Measurements from ENCODE around the gene FANCI.

The FANCI gene

DNA sequence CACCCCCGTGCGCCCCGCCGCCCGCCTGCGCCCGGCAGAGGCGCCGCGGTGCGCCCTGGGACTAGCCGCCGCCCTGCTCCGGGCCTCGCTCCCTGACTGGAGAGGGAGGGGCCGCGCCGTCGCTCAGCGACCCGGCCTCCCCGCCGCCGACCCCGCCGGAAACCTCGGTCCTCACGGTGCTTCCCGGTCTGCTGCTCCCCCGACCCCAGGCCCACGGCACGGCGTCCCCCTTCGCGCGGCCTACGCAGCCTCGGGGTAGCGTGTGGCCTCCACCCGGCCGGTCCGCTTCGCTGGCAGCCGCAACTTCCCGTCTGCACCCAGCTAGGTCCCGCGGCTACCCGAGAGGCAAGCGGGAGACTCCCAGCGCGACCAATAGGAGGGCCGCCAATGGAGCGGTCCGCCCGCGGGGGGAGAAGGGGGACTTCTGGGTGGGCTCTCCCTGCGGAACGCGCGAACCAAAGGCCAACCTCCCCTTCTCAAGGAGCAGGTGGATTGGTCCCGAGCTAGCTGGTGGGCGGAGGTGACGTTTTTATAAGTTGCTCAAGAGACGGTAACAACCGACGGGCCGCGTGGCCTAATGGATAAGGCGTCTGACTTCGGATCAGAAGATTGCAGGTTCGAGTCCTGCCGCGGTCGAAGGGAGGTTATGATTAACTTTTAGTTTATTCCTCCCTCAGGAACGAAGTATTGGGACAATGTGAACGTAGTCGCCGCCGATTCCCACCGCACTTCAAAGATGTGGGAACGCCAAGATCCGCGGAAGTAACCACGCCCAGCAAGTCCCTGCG lies 90.9 kb downstream of the FANCI start, which contains the start of gene POLG:
POLG (minus strand) TSS at position 315 of the 788 bp plus-strand sequence. CDS start 1,070 bp downstream, outside the sequence.
- peak; percentile 98 for DNase-seq

DNA sequence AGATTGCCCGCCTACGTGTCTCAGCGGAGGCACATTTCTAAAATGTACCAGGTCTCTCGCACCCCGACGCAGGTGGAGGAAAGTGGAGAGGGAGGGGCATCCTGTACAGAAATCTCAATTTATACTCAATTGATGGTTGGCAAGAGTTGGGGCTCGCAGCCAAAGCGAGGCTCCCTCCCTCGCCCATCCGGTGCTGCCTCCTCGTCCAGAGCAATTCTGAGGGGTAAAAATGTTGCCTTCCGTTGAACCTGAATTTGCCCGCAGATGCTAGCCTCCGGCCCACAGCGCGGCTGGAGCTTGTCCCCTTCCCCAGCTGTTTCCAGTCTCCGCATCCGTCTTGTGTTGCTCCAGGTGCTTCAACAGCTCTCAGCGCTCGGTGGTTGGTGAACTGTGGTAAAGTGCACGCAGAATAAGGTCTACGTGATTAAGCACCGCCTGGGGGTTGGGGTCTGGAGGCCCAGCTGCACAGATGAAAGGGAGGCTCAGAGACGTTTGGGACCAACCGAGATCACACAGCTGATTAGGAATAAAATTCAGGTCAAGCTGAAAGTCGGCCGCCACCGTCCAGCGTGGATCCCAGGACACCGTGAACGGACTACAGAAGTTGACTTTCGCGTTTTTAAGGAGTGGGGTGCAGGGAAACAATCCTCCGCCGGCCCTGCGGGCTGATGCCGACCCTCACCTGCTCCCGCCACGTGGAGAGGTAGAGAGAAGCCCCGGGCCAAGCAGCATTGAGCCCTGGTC lies 91.7 kb downstream of the FANCI start:
- DNase-seq, result peak; percentile 43

DNA sequence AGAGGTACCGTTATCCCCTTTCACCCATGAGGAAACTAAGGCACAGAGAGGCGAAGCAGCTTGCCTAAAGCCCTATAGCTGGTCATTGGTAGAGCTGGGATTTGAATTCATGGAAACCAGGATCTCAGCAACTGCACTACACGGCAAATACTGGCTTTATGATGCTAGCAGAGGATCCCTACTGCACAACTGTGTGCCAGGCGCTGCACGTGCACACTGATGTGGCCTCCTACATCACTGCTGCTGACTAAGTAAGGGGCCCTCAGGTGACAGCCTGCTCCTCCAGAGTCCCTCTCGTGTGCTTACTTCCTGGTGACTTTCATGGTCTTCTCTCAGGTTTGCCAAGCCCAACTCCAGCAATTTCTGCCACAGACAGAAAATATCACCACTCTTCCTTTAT lies 94.3 kb downstream of the FANCI start:
- no peak for DNase-seq

DNA sequence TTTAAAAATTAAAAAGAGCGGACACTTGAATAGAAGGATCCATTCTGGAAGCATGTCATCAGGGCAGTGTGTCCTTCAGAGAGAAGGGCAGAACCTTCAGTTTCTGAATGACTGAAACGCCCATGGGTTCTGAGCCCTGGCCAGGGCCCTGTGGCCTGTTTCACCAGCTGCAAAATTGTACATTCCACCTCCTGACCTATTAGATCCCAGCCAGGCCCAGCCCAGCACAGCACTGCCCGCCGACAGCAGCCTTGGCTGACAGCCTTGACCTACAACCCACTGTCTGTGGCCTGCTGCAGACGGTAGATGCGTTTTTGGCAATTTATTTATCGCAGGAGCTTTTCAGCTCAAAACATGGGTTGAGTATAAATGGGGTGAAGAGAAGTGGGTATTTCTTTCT lies 96.8 kb downstream of the FANCI start:
- DNase-seq, result no peak

DNA sequence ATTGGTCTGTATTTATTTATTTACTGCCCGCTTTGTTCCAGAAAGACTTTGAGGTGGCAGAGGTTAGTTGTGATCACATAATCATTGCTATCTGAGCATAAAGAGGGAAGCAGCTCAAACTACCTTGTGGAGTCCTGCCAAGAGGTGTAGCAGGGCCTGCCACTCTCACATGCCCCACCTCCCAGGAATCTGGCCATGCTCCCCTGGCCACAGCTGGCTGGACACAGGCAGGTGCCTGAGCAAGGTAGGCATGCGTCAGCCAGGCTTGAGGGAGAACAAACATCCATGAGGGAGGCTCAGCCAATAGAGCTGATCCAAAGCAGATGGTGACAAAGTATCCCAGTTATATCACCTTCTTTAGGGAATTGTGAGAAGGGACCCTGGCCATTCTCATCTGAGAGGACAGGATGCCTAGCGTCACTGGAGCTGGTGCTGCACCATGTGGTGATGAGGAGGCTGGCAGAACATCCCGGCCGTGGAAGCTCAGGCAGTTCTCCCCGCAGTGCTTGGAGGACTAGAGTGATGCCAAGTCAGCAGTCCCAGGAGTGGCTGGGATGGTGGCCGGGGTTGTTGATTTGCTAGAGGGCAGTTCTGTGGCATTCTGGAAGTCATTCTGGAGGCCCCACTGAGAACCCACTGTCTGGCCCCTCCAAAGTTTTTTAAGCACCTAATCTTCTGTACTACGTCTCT lies 97.7 kb downstream of the FANCI start:
- DNase-seq, result no peak

DNA sequence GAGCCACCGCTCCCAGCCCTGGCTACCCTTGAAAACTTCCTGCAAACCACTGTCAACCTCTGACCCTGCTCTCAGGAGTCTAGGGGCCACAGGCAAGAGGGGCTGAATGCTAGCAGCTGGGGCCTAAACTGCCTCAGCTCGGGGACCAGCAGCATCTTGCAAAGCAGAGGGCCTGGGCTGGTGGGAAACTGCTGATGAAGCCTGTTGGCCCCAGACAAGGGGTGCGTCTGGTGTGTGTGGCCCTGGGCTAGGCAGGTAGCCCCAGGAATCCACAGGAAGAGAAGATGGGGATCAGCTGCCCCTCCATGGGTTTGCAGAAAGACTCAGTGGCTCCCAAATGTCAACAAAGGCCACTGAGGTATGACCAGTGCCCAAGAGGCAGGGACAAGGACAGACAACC lies 99.1 kb downstream of the FANCI start:
- DNase-seq, result no peak

DNA sequence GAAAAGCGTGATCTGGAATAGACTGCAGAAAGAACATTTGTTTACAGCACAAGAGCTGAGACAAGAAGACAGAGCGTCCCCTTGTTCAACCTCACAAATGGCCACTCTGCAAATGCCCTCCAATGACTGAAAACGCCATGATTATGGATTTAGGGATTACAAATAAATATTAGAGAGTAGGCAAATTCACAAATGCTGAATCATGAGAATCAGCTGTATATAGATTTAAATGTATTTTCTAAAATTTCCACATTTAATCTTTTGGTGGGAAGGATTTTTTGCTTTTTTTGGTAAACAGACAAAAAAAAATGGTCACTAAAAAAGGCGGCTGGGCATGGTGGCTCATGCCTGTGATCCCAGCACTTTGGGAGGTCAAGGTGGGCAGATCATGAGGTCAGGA lies 101.5 kb downstream of the FANCI start:
- DNase-seq, result no peak

DNA sequence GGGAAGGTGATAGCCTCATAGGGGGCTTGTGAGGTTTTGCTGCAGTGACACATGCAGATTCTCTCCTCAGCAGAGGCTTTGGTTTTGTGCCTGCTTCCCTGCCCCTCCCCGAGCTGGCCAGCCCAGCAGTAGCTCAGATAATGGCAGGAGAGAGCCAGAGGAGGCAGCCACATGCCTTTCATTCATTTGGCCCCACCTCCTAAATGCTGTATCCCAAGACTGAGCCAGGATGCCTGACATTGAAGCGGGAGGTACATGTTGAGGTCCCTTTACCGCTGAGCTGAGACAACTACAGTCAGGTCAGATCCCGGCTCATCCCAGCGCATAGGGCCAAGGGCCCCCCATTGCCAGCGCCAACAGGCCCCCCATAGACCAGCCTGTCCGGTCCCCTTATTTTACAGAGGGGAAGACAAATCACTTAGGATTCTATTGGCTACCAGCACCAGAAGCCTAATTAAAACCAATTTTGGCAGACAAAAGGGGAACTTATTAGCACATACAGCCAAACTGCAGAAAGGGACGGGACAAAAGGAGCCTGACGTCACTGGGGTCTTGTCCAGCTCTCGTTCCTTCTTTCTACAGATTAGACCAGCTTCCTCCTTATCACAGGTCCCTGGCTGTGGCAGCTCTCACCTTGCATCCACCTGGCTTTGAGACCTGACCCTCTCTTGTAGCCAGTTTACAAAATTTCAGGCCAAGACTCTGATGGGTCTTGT lies 102.9 kb downstream of the FANCI start:
- no peak for DNase-seq

DNA sequence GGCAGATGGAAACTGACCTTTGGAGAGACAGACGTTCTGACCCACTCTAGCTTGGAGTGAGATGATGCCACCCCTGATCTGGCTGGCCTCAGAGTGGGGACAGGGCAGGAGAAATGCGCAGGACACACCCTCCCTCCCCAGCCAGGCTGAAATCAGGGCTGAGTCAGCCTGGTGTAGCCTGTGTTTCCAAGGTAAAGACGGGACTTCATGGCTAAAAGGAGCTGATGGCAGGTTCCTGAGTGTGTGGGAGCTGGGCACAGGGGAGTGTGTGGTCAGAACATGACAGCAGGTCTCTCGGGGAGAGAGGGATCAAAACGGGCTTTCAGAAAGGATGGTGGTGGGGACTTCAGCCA lies 105.4 kb downstream of the FANCI start:
- no peak for DNase-seq

DNA sequence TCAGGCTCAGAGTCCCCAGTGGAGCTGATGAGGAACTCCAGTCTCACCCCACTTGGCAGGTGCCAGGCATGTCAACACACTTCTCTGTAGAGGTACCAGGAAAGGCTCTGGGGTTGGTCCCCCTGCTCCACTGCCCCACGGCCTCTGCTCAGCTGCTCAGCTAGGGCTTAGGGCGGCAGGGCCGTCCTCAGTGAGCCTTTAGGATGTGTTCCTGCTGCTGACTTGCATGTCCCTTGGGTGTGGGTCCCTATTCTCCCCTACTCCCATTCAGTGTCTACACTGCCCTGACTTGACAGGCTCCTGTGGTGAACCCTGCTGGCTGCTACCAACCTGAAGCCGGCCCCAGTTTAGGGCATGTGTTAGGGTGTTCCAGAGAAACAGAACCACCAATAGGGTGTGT lies 108.7 kb downstream of the FANCI start:
- DNase-seq, result no peak

DNA sequence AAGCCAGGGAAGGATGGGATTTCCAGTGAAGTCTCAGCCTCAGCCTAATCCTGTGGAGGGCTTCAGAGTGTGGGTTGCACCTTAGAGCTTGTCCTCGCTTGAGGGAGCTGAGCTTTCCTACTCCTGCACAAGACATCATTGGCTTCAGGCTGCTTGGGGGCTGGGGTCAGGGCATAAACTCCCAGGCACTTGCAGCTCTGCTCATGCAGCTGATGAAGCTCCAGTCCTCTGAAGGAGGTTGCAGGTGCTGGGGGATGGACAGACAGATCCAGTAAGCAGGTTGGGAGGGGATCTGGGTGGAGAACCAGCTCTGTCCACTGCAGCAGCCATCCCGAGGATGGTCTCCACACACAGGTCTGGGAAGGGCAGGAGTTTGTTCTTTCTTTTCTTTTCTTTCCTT lies 110.2 kb downstream of the FANCI start:
- no peak for DNase-seq

DNA sequence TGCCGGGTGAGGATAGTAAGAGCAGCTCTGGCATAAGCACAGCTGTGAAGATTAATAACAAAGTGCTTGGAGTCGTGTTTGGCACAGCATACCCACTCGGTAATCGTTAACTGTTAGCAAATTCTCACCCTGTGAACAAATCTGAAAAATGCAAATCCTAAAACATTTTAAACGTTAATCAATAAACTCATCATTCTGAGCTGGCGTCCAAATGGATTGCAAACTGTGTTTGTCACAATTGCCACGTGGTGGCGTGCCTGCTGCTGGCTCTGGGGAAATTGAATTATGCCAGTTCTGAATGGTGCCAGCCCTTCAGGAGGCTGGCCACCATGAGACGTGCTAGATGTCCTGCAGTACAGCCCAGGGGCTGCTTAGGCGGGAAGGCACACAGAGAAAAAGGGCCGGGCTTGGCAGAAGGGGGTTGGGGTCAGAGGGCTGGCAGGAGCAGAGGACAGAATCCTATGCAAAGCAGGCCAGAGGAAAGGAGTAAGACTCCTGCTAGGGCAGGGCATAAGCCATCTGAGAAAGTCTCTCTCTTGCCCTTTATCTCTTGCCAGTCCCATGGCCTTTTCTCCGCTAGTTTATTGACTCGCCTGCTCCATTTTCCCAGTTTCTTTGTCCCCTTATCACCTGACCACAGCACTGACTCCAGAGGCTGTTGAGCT lies 113.0 kb downstream of the FANCI start:
- peak; percentile 43 for DNase-seq

DNA sequence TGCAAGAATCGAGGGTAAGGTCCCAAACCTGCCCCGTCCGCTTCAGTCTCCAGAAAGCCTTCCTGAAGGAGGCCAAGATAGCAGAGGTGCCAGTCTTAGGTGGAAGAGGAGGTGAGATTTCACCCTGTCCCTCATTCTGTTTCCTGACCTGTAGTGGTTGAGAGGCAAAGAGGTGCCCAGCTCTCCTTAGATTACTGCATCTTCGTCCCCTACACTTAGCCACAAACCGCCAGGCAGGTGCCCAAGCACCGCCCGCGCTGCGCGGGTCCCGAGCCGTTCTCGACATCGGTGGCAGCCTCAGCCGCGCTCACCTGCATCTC lies 114.6 kb downstream of the FANCI start:
- DNase-seq, result no peak

DNA sequence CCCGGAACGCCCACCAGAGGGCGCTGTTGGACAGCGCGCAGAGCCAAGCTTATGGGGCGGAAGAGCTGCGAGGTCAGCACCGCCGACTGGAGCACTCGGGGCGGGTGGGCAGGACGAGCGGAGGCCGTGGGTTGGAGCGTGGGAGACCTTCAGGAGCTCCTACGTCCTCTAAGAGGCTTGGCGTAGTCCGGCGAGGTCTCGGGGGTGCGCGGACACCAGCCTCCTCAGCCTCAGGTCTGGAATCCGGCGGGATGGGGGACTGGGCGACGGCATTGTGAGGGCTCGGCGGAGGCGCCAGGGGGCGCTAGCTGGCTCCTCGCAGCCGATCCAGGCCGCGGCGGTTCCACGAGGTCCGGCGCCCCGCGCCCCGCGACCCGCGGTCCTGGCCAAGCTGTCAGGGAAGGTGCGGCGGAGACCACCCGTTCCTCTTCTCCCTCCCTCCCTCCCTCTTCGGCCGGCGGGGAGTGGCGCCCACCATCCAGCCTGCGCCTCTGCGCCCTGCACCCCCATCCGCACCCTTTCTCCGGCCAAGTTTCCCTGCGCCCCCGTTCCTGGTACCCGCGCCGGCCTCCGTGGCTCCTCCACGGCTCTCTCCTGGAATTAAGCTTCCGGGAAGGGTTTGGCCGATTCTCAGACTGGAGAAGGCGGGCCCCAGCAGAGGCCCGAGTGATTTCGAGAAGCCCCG lies 115.1 kb downstream of the FANCI start:
- peak; percentile 66 for DNase-seq

DNA sequence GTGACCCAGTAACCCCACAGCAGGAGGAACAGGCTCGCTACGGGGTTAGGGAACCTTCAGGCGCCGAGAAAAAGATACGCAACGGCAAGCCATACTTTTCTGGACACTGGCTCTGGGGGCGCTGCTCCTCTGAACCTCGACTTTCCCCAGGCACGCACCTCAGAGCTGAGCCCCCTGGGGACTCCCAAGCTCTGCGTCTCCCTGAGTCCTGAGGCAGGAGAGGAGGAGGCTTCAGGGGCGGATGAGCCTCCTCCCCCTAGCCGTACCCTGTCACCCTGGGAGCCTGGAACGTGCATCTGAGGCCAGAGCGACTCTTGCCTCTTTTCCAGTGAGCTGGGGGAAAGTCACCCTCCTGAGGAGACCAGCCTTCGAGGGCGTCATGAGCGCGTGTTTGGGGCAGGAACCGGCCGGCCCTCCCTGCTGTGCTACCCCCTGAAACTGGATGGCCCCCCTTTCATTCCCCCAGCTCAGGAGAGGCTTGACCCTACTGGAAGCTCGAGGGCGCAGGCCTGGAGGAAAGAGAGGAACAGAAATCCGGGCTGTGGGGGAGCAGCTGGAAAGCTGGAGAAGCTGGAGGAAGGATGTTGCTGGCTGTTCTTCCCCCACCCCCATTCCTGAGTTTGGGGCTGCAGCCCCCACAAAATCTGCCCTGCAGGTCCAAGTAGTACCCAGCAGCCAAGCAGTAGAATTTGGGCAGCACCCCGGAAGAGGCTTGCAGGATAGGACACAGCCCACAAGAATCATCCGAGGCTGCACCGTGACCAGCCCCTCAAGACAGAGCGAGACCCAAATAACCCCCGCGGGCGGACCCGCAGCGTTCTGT lies 115.9 kb downstream of the FANCI start:
- no peak for DNase-seq

DNA sequence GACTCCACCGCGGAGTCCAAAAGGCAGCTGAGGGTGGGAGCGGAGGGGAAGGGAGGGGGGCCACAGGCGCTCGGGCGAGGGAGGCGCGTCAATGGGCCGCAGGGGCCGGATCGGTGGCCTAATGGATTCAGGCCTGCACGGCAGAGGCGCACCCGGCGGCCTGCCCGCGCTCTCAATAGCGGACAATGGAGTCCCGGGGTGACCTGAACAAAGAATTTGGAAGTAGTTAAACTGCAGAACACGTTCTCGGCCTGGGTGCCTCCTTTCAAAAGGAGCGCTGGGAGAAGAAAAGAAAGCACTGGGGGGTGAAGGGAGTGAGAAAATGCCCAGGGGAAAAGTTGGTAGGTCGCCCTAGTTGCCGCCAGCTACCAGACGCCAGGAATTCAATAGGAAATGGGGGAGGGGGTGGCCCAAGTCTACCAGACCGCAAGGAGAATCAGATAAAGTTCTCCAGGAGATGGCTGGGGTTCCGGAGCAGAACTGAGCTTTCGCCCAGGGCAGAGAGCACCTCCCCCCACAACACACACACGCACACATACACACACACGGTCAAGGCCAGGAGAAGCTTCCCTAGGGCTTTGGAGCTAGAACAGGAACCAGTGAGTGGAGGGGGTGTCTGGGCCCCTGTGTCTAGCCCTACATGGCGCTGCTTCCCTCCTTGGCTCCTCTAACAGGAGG lies 116.7 kb downstream of the FANCI start:
- DNase-seq, result no peak

DNA sequence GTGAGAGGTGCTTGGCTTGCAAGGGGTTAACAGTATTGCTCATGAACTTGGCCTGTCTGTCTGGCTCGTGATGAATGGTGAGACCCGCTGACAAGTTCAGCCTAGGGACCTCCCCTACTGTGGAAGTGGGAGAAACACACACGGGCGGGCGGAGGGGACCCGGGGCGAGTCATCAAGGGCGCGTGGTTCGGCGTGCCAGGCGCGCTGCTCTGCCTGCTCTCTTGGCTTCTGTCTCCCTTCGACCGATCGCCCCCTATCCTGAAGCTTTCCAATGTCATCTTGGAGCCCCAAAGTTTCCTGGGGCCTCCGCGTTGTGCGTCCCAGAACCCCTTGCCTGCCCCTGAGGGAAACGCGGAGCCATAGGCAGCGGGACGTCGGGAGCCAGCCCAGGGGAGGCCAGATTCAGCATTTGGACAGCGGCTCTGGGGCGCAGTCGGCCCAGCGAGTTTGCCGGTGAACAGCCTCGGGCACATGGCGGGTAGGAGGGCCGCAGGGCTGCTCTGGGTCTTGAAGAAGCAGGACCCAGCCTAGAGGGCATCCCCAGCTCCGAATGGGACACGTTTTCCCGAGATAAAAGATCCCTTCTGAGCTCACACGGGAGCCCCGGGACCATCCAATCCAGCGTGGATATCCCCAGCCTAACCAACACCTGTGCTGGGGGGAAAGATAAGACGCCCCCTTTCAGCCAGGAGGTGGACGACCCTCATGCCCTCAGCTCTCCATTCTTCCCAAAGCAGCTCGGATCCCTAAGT lies 117.8 kb downstream of the FANCI start:
- no peak for DNase-seq

DNA sequence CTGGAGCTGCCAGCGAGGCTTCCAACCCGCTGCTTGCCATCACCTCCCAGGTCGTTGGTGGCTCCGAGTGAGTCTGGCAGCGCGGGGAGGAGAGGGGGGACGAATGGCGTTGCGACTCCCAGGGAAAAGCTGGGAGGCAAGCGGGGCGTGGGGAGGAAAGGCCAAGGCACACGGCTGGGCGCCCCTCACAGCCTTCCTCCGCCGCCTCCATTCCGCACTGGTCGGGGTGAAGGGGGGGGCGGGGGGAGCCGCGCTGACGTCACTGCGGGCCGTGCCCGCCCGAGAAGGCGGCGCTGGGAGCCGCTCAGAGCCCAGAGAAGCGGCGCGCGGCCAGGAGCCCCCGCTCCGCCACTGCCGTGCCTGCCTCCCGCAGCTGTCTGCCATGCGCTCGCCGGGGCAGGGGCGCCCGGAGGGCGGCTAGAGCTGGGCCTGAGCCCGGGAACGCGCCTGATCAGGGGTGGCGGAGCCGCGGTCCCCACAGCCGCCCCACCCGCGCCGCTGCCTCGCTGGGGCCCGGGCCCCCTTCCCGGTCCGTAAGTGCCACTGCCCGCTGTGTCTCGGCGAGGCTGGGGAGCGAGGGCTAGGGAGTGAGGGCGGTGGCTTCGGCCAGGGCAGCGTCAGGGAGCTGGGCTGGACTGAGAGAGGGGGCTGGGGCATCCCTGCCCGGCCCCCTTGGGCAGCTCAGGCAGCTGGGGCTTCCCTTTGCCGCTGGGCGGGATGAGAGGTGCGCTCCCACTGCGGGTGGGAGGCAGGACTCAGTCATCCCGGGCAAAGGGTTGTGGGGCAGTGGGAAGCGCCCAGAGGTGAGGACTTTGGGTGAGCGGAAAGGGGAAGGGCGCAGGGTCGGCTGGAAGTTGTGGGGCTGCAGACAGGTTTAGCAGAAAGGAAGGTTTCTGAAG lies 118.7 kb downstream of the FANCI start:
- peak; percentile 59 for DNase-seq

DNA sequence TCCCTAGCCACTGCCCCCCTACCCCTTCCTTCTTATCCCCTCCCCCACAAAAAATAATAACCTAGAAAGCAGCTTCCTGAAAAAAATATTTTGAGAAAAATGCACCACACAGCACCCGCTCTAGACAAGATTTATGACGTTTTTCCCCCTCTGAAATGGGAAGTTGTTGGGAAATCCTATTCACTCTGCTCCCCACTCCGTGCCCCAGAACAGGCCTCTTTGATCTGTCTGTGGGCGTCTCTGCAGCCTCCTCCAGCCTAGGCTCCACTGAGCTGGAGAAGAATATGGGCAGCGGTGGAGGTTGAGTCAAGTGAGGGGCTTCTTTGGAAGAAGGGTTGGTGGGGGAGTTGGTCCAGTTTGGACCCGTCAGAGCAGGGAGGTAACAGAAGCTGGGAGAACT lies 119.4 kb downstream of the FANCI start:
- no peak for DNase-seq
